Colon (tissue), 2 donors: Measurements from ENCODE around the gene WDFY1.

Source experiments
- FAIRE-seq: peaks from 2 replicates; lab custom pipeline; 2012; peaks lifted over from hg19 to GRCh38; lab: Jason Lieb, UNC
- donor health status: control.
- donor health status: control.

Gene WDFY1

DNA sequence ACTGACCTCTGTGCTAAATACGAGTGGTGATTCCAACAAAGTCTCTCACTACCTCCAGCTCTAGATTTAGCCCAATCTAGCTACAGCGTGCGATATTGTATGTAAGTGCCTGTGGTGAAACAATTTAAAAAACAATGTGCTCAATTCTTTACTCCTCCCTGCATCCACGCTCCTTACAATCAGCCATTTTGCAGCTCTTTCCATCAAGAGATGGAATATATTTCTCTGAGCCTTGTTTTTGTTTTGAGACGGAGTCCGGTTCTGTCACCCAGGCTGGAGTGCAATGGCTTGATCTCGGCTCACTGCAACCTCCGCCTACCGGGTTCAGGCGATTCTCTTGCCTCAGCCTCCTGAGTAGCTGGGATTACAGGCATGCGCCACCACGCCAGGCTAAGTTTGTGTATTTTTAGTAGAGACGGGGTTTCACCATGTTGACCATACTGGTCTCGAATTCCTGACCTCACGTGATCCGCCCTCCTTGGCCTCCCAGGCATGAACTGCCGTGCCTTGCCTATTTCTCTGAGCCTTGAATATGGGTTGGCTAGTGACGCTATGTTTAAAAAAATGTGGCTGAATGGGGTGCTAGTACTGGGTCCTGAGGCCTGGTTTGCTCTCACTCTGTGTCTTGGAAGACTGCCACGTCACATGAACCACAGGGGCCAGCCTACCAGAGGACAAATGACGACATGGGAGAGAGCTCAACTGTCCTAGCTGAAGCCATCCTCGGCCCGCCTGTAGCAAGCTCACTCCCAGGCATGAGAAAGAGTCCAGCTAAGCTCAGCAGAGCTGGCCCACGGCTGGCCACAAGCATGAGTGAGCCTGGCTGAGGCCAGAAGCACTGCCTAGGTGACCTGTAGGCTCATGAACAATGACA lies 14.8 kb downstream of the WDFY1 start:
- no peak for FAIRE-seq

DNA sequence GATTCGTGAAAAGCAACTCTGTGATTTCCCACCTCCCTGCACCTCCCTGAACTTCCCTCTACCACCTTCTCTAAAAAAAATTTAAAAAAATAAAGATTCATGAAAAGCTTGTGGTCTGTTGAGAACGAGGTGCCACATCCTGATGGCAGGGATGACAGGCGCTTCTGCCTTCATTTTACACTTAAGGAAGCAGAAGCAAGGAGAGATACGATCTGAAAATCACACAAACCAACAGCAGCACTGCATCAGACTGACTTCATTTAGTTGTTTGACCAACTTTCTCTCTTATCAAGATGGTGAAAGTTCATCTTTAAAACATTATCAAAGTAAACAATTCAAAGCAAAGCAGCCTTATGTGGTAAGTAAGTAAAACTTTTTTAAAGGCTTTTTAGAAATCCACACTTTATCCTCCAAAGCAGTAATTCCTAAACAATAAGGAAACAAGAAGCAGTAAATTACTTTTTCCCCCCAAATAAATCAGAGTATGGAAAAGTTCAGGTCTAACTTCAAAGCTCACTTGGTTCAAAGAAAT lies 15.5 kb downstream of the WDFY1 start:
- FAIRE-seq: no peak

- no peak for FAIRE-seq
Measured at GRCh38 chr2:223928113-223929006, 16.8 kb downstream of the WDFY1 start.

DNA sequence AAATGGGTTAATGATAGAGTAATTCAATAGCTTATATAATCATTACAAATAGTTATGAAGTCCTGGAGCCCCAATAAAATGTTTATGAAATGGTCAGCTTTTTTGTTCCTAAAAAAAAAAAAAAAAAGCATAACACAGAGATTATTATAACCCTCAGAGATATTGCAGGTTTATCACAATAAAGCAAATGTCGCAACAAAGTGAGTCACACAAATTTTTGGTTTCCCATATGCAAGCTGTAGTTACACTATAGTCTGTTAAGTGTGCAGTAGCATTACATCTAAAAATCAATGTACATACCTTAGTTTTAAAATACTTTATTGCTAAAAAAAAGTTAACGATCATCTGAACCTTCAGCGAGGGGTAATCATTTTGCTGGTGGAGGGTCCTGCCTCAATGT lies 20.0 kb downstream of the WDFY1 start:
- no peak for FAIRE-seq

- no peak for FAIRE-seq
Measured at GRCh38 chr2:223923976-223924375, 21.2 kb downstream of the WDFY1 start.

GRCh38 chr2:223922308-223922707 lies 22.8 kb downstream of the WDFY1 start:
- FAIRE-seq: no peak

- no peak for FAIRE-seq
Measured at GRCh38 chr2:223921204-223921603, 23.9 kb downstream of the WDFY1 start.

- no peak for FAIRE-seq
Measured at GRCh38 chr2:223920109-223920508, 25.0 kb downstream of the WDFY1 start.

- FAIRE-seq: no peak
Measured at GRCh38 chr2:223918671-223919134, 26.4 kb downstream of the WDFY1 start.

DNA sequence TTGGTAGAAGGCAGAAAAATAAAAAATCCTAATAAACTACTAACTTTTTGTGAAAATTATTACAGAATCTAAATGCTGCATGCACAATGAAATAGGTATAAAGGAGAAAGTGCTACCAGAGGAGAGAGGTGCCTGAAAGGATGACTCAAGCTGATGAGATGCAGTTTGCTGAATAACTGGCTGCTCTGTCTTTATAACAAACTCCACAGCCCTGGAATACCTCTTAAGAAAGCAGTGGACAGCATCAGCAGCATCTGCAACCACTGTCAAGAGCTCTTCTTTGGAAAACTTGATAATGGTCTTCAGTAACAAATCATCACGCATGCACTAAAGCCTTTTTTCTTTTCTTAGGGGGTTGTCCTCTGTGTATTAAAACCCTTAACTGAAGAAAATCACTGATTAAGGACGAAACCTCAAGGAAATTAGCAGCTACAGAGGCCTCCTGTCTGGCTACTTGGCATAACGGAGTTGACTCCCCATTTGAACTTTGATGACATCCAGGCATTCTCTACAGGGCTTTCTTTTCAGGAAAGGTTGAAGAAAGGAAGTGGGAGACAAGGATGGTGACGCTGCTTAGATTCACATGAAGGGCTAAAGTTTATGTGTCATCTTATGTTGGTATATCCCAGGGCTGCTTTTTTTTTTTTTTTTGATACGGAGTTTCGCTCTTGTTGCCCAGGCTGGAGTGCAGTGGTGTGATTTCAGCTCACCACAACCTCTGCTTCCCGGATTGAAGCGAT lies 28.8 kb downstream of the WDFY1 start:
- FAIRE-seq: no peak

DNA sequence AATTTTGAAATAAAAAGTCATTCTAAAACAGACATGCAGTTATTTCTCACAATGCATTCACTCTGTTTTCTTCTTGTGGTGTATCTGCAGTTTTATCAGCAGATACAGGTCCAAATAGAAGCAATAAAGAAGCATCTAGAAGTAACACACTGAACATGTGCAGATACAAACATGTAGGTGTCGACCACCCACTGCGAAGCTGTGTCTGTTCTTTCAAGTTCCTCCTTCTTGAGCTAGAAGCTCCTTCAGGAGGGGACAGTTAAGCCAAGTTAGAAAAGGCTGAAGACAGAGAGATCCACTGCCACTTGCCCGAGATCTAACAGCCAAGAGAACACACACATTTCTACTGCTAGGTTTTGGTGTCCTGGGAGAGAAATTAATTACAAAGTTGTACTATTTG lies 30.1 kb downstream of the WDFY1 start:
- no peak for FAIRE-seq

GRCh38 chr2:223914324-223914723 lies 30.8 kb downstream of the WDFY1 start:
- FAIRE-seq: no peak

DNA sequence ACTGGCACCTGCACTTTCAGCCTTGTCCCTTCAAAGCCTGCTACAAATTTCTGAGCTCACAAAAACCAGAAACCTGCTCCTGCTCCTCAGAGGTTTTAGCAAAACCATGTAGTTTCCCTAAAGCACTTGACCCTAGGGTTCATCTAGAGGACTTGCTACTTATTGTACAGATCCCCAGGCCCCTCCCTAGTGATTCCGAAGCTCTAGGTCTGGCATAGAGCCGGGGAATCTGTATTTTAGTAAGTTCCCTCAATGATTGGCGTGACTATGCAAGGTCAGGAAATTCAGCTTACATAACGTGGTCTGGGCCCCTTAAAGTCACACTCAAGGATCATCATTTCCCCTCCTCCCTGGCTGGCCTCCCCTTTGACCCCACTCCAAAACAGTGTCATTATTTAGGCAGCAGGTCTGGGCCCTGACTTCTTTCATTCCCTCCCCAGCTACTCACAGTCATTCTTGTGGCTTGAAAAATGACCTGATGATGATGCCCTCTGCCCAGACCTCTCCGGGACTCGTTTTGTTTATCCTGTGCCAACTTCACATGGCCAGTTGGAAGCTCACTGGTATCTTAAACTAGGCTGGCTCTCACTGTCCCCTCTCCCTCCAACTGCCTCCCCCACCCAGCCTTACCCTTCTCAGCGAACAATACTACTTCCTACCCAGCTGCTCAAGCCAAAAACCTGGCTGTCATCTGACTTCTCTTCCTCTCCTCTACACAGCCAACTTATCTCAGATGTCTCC lies 36.0 kb downstream of the WDFY1 start:
- FAIRE-seq: no peak

DNA sequence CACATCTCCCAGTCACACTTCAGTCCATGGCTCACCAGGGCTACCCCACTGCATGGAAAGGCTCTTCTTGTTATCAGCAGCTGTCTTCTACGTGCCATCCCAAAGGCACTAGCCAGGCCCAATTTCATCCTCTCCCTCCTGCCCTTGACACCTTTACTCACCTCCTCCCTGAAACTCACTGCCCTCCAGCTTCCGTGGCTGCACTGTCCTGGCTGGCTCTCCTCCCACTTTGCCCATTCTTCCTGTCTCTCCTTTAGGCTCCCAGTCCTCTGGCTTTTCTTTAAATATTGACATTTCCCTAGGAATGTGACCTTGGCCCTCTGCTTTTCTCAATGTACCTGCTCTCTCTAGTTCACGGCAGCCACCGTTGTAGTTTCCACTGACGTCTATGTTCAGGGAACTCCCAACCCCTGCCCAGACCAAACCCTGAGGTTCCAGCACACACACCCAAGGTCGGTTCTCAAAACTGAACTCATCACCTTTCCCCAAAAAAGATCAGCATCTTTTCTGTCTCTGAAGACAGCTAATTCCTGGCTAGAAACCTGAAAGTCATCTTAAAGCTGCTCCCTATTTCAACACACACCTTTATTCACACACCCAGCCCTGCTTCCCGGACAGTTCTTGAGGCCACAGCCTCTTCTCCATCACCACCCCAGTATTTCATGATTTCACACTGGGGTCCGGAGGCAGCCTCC lies 36.7 kb downstream of the WDFY1 start:
- FAIRE-seq: no peak

DNA sequence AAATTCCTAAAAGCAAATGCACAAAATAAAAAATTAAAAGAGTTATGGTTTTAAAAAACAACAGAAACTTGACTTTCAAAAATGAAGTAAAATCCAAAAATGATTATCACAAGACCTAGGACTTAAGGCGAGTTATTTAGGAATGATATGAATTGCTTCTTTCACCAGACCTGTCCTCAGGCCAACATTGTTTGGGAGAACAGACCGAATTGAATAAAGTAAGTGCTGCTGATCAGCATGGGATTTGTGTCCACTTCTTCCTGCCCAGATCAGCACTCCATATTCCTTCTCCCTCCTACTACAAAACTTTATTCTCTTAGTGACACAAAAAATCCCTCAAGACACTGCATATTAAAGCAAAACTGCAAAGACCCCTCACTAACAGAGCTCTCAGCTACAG lies 39.1 kb downstream of the WDFY1 start:
- FAIRE-seq: no peak

DNA sequence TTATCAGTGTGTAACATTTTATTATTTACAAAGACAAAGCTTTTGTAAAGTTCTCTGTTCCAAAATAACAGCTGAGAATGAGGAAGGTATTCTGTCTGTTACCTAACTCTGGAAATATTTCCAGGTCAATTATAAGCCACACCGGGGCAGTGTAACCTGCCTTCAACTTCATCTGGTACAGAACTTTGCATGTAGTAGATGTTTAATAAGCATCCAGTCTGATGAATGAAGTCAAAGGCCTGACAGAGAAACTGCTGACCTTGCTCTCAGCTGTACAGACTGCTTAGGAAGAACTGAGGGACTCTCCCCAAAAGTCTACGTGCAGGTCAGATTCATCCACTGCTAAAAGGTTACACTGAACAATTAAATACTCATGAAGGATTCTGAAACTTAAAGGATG lies 43.3 kb downstream of the WDFY1 start:
- FAIRE-seq: no peak

GRCh38 chr2:223901311-223901710 lies 43.8 kb downstream of the WDFY1 start:
- FAIRE-seq: no peak

DNA sequence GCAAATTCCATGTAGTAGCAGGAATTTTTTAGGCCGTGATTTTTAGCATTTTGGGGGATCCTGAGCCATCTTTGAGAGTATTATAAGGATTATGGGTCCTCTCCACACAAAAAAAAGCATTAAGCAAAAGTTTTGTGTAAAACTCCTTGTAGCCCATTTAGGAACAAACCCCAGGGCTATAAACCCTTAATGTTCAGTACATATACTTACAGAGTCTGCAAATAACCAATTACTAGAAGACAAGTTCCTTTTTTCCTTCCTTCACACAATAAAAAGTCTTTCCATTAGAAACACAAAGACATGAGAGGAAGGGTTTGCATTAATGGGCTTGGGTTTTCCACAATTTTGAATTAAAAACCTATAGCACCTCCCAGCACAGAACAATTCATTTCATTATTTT lies 44.6 kb downstream of the WDFY1 start:
- FAIRE-seq: no peak

DNA sequence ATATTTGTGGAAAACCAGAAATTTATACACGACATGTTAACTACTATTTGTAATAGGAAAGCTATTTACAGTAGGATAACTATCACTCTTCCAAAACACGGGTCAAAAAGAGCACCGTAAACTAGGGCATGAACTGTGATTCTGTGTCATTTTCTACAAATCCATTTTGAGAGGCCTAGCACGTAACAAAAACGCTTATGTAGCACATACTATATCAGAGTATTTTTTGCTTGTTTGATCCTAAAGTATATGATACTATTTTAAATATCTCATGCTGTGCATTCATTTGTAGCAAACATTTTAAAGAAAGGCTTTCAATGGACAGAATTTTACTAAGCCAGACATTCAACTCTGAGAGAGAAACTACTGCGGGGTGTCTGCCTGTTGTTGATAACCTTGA lies 45.1 kb downstream of the WDFY1 start:
- no peak for FAIRE-seq

DNA sequence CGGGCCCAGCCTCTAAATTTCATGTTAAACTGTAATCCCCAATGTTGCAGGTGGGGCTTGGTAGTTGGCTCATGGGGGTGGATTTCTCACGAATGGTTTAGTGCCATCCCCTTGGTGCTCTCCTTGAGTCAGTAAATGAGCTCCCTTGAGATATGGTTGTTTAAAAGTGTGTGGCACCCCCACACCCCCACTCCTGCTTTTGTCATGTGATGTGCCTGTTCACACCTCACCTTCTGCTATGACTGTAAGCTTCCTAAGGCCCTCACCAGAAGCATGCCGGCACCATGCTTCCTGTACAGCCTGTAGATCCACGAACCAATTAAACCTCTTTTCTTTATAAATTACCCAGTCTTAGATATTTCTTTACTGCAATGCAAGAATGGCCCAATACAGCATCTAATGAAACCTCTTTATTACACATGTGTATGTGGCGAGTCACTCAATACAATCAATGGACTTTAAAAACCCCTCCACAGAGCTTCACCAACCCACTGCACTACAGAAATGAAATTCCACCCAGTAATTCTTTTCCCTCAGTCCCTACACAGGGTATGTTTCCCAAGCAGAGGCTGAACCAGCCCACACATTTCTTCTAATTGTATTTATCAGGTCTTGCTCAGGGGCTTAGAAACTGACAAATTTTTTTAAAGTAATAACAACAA lies 47.3 kb downstream of the WDFY1 start:
- no peak for FAIRE-seq
